Smooth muscle cell (in vitro differentiated cells): ENCODE results near the gene RAB40C. TPM values are rescaled to one million over a fixed set of nuclear protein-coding genes. Genes with fewer than 3 reads are reported as not detected.

ENCODE experiments used
- DNase-seq: peaks from one replicate; lab custom pipeline; 2025; ENCODE audit not compliant: unreplicated experiment; lab: John Stamatoyannopoulos, UW
- H2AFZ ChIP-seq: fragments of 200-600 bp; sonication (generic); 2 replicates; pipeline ENCODE4 v1.6.0; 2016; ENCODE audit warnings: antibody characterized with exemption, low read depth, mild to moderate bottlenecking
- H3F3A ChIP-seq: fragments of 200-600 bp; sonication (generic); 2 replicates; pipeline ENCODE4 v1.6.0; 2017; ENCODE audit warnings: antibody characterized with exemption, low read depth
- H3K27ac ChIP-seq: fragments of 200-600 bp; sonication (generic); 2 replicates; pipeline ENCODE4 v1.5.1; 2016; ENCODE audit warnings: low read depth, mild to moderate bottlenecking
- H3K27me3 ChIP-seq: fragments of 200-600 bp; sonication (generic); 2 replicates; pipeline ENCODE4 v1.6.1; 2016; ENCODE audit warnings: low read depth, mild to moderate bottlenecking
- H3K36me3 ChIP-seq: fragments of 200-600 bp; sonication (generic); 2 replicates; pipeline ENCODE4 v1.5.1; 2016; ENCODE audit warnings: low read depth
- H3K4me1 ChIP-seq: fragments of 200-600 bp; sonication (generic); 2 replicates; pipeline ENCODE4 v1.5.1; 2016; ENCODE audit warnings: low read depth
- H3K4me2 ChIP-seq: fragments of 200-600 bp; sonication (generic); 2 replicates; pipeline ENCODE4 v1.6.0; 2016; ENCODE audit warnings: mild to moderate bottlenecking
- H3K4me3 ChIP-seq: fragments of 200-600 bp; sonication (generic); 2 replicates; pipeline ENCODE4 v1.5.1; 2016; ENCODE audit warnings: mild to moderate bottlenecking
- H3K79me2 ChIP-seq: fragments of 200-600 bp; sonication (generic); 2 replicates; pipeline ENCODE4 v1.6.0; 2016; ENCODE audit warnings: low read depth, mild to moderate bottlenecking
- H3K9ac ChIP-seq: fragments of 200-600 bp; sonication (generic); 2 replicates; pipeline ENCODE4 v1.6.0; 2016; ENCODE audit warnings: low read depth
- H3K9me3 ChIP-seq: fragments of 200-600 bp; sonication (generic); replicated peaks from 2 replicates; pipeline ENCODE4 v1.5.1; 2016; ENCODE audit warnings: low read depth
- H4K20me1 ChIP-seq: fragments of 200-600 bp; sonication (generic); 2 replicates; pipeline ENCODE4 v1.6.0; 2016; ENCODE audit warnings: low read depth
- WGBS: methylation state at CpG from one replicate; pipeline ENCODE4 v1.1.7; 2016; ENCODE audit warnings: low lambda C conversion rate; 5-methylcytosine and 5-hydroxymethylcytosine counted together
- polyA plus RNA-seq: library from polyadenylated mRNA; unstranded; fragments of >200 nt; fragmentation: Nextera tagmentation; extraction: Ambion mirVana; gene quantifications from 2 replicates; pipeline ENCODE4 v1.2.1, GENCODE V29; 2016
- total RNA-seq: library from RNA; depleted of rRNA; stranded (reverse); fragments of >200 nt; gene quantifications from 2 replicates; pipeline ENCODE4 v1.2.3, GENCODE V29; 2014
- TF ChIP-seq, protein P1 (sequence below): fragments of 200-600 bp; sonication (generic); IDR thresholded peaks from 2 replicates; pipeline ENCODE4 v1.5.1; 2017; ENCODE audit warnings: borderline replicate concordance, mild to moderate bottlenecking, antibody characterized with exemption; ENCODE audit not compliant: insufficient read depth, poor library complexity, severe bottlenecking

Gene RAB40C
- total and polyA plus RNA-seq, 2 experiments from 2014 or later, result 21.2 to 28.3 TPM

DNA sequence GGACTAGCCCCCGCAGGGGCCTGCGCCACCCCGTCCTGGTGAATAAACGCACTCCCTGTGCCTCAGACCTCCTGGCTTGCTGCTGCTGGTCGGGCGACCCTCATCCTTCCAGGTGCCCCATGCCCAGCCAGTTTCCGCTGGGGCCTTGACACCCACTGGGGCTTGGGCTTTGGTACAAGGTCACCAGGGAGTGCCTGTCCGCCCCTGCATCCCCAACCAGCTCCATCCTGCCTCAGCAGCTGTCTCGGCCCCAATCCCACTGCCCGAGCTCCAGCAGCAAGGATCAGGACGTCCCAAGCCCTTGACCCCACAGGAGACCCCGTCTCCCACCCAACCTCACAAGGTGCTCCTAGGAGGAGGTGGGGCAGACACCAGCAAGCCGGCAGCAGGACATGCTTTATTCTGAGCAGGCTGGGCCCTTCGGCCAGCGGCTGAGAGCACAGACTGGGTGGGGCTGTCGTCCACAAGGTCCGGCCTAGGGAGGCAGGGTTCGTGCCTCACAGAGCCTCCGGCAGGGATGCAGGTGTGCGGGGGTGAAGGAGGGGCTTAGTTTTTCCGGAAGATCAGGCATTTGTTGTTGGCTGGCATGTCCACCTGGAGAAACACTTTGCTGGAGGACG, 44.3 kb downstream of the RAB40C start:
- Histone ChIP-seq H4K20me1 (peaks cover 11% of the 10 kb centered on the region), H3F3A (peaks cover 15% of the 10 kb centered on the region), H3K27me3 (no peaks in the 10 kb centered on the region), H3K9me3 (no peaks in the 10 kb centered on the region), H3K4me2 (no peak overlapping the region), H3K79me2 (peaks cover 10% of the 10 kb centered on the region), H3K9ac (no peak overlapping the region), H2AFZ (no peak overlapping the region), H3K27ac (no peak overlapping the region), H3K4me1 (peaks cover 35% of the 10 kb centered on the region), H3K36me3 (no peaks in the 10 kb centered on the region), H3K4me3 (no peak overlapping the region)
- TF ChIP-seq, protein P1, sequence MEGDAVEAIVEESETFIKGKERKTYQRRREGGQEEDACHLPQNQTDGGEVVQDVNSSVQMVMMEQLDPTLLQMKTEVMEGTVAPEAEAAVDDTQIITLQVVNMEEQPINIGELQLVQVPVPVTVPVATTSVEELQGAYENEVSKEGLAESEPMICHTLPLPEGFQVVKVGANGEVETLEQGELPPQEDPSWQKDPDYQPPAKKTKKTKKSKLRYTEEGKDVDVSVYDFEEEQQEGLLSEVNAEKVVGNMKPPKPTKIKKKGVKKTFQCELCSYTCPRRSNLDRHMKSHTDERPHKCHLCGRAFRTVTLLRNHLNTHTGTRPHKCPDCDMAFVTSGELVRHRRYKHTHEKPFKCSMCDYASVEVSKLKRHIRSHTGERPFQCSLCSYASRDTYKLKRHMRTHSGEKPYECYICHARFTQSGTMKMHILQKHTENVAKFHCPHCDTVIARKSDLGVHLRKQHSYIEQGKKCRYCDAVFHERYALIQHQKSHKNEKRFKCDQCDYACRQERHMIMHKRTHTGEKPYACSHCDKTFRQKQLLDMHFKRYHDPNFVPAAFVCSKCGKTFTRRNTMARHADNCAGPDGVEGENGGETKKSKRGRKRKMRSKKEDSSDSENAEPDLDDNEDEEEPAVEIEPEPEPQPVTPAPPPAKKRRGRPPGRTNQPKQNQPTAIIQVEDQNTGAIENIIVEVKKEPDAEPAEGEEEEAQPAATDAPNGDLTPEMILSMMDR, result no peak
- no peak for DNase-seq
- WGBS, result 96% methylated on average over 22 of the region's 22 CpGs

- TF ChIP-seq, protein P1, result no peak
- H2AFZ ChIP-seq, result no peak overlapping the region
- WGBS, result 95% methylated on average over 7 of the region's 7 CpGs
- H3K27me3 ChIP-seq, result no peaks in the 10 kb centered on the region
- H3K79me2 ChIP-seq, result peaks cover 10% of the 10 kb centered on the region
- H3K9me3 ChIP-seq, result no peaks in the 10 kb centered on the region
- H3F3A ChIP-seq, result peaks cover 19% of the 10 kb centered on the region
- peaks cover 27% of the 10 kb centered on the region for H3K4me1 ChIP-seq
- no peak overlapping the region for H3K9ac ChIP-seq
- peak overlapping the region; percentile 89 for H3K4me2 ChIP-seq
- DNase-seq, result no peak
- peak overlapping the region; percentile 99 for H3K4me3 ChIP-seq
- no peaks in the 10 kb centered on the region for H3K36me3 ChIP-seq
- H3K27ac ChIP-seq, result no peak overlapping the region
- peaks cover 11% of the 10 kb centered on the region for H4K20me1 ChIP-seq
These were observed 45.1 kb downstream of the RAB40C start for GRCh38 chr16:634996-635395.

- no peaks in the 10 kb centered on the region for H3K9me3 ChIP-seq
- no peak for DNase-seq
- peak overlapping the region; percentile 99 for H3K4me3 ChIP-seq
- peak overlapping the region; percentile 89 for H3K4me2 ChIP-seq
- WGBS, result 12% methylated on average over 45 of the region's 55 CpGs
- TF ChIP-seq, protein P1, result no peak
- H3K27me3 ChIP-seq, result no peaks in the 10 kb centered on the region
- peaks cover 21% of the 10 kb centered on the region for H3K4me1 ChIP-seq
- H2AFZ ChIP-seq, result no peak overlapping the region
- peaks cover 13% of the 10 kb centered on the region for H3F3A ChIP-seq
- no peak overlapping the region for H3K27ac ChIP-seq
- peaks cover 10% of the 10 kb centered on the region for H3K79me2 ChIP-seq
- H3K36me3 ChIP-seq, result no peaks in the 10 kb centered on the region
- H3K9ac ChIP-seq, result peak overlapping the region; percentile 67
- H4K20me1 ChIP-seq, result peaks cover 11% of the 10 kb centered on the region
These were observed 45.8 kb downstream of the RAB40C start for GRCh38 chr16:635573-636205.
